WTC11 (cell line): Measurements from ENCODE around the gene OBSCN. TPM values are rescaled to one million over a fixed set of nuclear protein-coding genes. Genes with fewer than 3 reads are reported as not detected.

Experiments used
- ATAC-seq: fragments of 200-7000 bp; cut with Tn5 transposase; 2 replicates; pipeline ENCODE4 v1.10.0; 2021; ENCODE audit warnings: mild to moderate bottlenecking, moderate library complexity
- CTCF ChIA-PET: fragments of 300-600 bp; sonication (Branson Sonifier 250); formaldehyde crosslinking; loops from one replicate; lab custom pipeline; 2021; ENCODE audit warnings: antibody characterized with exemption; lab: Charles Lee
- POLR2A ChIA-PET: fragments of 350-600 bp; sonication (Branson Sonifier 250); formaldehyde crosslinking; loops from one replicate; lab custom pipeline; 2021; ENCODE audit warnings: antibody characterized with exemption; lab: Charles Lee
- DNase-seq: peaks from one replicate; pipeline ENCODE4 v3.0.0; 2021; ENCODE audit warnings: low spot score
- H3K27ac Mint-ChIP-seq: 2 replicates; pipeline ENCODE4 v1.8.0; 2021; ENCODE audit warnings: mixed read lengths
- H3K27me3 Mint-ChIP-seq: 2 replicates; pipeline ENCODE4 v1.8.0; 2021; ENCODE audit warnings: low read depth, mild to moderate bottlenecking, moderate library complexity, mixed read lengths
- H3K36me3 Mint-ChIP-seq: 2 replicates; pipeline ENCODE4 v1.8.0; 2021; ENCODE audit warnings: mixed read lengths
- H3K4me1 Mint-ChIP-seq: 2 replicates; pipeline ENCODE4 v1.8.0; 2022; ENCODE audit warnings: mixed read lengths
- H3K4me3 Mint-ChIP-seq: 2 replicates; pipeline ENCODE4 v1.8.0; 2021; ENCODE audit warnings: mild to moderate bottlenecking, moderate library complexity, mixed read lengths
- H3K9me3 Mint-ChIP-seq: 2 replicates; pipeline ENCODE4 v1.8.0; 2021; ENCODE audit warnings: mixed read lengths
- ARID4B ChIP-seq: sonication (generic); formaldehyde crosslinking; IDR thresholded peaks from 2 replicates; pipeline ENCODE4 v1.8.0; 2023; ENCODE audit warnings: missing genetic modification reagents, mild to moderate bottlenecking, borderline replicate concordance
- ATF1 ChIP-seq: sonication (generic); formaldehyde crosslinking; IDR thresholded peaks from 2 replicates; pipeline ENCODE4 v1.8.1; 2023; ENCODE audit warnings: mild to moderate bottlenecking, moderate library complexity, missing genetic modification reagents
- FOXK1 ChIP-seq: sonication (generic); formaldehyde crosslinking; IDR thresholded peaks from 2 replicates; pipeline ENCODE4 v1.8.0; 2022; ENCODE audit warnings: mild to moderate bottlenecking, moderate library complexity, missing genetic modification reagents
- GABPB1 ChIP-seq: sonication (generic); formaldehyde crosslinking; IDR thresholded peaks from 2 replicates; pipeline ENCODE4 v1.8.1; 2023; ENCODE audit warnings: mild to moderate bottlenecking, missing genetic modification reagents
- JUN ChIP-seq: sonication (generic); formaldehyde crosslinking; IDR thresholded peaks from 2 replicates; pipeline ENCODE4 v1.8.0; 2023; ENCODE audit warnings: mild to moderate bottlenecking, missing genetic modification reagents
- KAT7 ChIP-seq: sonication (generic); formaldehyde crosslinking; IDR thresholded peaks from 2 replicates; pipeline ENCODE4 v1.8.1; 2023; ENCODE audit warnings: missing genetic modification reagents, mild to moderate bottlenecking, borderline replicate concordance
- MLX ChIP-seq: sonication (generic); formaldehyde crosslinking; IDR thresholded peaks from 2 replicates; pipeline ENCODE4 v1.8.1; 2023; ENCODE audit warnings: mild to moderate bottlenecking, missing genetic modification reagents, moderate library complexity
- NR3C1 ChIP-seq: sonication (generic); formaldehyde crosslinking; conservative IDR thresholded peaks from 2 replicates; pipeline ENCODE4 v1.8.1; 2023; ENCODE audit warnings: low read depth, mild to moderate bottlenecking, missing genetic modification reagents
- PREB ChIP-seq: sonication (generic); formaldehyde crosslinking; IDR thresholded peaks from 2 replicates; pipeline ENCODE4 v1.8.1; 2022; ENCODE audit warnings: mild to moderate bottlenecking, missing genetic modification reagents, moderate library complexity, borderline replicate concordance
- PRRX2 ChIP-seq: fragments of 250-450 bp; sonication (Bioruptor Pico); IDR thresholded peaks from 2 replicates; pipeline ENCODE4 v1.8.0; 2021; ENCODE audit warnings: mild to moderate bottlenecking
- SMAD3 ChIP-seq: sonication (generic); formaldehyde crosslinking; IDR thresholded peaks from 2 replicates; pipeline ENCODE4 v1.8.0; 2022; ENCODE audit warnings: missing genetic modification reagents, mild to moderate bottlenecking, borderline replicate concordance
- SMAD4 ChIP-seq: sonication (generic); formaldehyde crosslinking; IDR thresholded peaks from 2 replicates; pipeline ENCODE4 v1.8.0; 2022; ENCODE audit warnings: mild to moderate bottlenecking, missing genetic modification reagents
- ZMAT4 ChIP-seq: fragments of 250-450 bp; sonication (Bioruptor Pico); IDR thresholded peaks from 2 replicates; pipeline ENCODE4 v1.9.0; 2021; ENCODE audit warnings: mild to moderate bottlenecking
- ZNF263 ChIP-seq: sonication (generic); formaldehyde crosslinking; IDR thresholded peaks from 2 replicates; pipeline ENCODE4 v1.8.1; 2022; ENCODE audit warnings: low read depth, mild to moderate bottlenecking, moderate library complexity, missing genetic modification reagents
- total RNA-seq: library from RNA; stranded (reverse); gene quantifications from 3 replicates; pipeline ENCODE4 v1.2.3, GENCODE V29; 2021
- TF ChIP-seq, protein P1 (sequence below): sonication (generic); formaldehyde crosslinking; IDR thresholded peaks from 2 replicates; pipeline ENCODE4 v1.8.1; 2022; ENCODE audit warnings: missing genetic modification reagents, borderline replicate concordance
- TF ChIP-seq, protein P2 (sequence below): fragments of 250-450 bp; sonication (Bioruptor Pico); conservative IDR thresholded peaks from 2 replicates; pipeline ENCODE4 v1.9.0; 2021; ENCODE audit warnings: mild to moderate bottlenecking

The OBSCN gene
- total RNA-seq, 1 experiment from 2014 or later: 38.8 TPM

GRCh38 chr1:228168563-228169270, 39.1 kb upstream of the OBSCN start (continued):
- TF ChIP-seq, protein P1, sequence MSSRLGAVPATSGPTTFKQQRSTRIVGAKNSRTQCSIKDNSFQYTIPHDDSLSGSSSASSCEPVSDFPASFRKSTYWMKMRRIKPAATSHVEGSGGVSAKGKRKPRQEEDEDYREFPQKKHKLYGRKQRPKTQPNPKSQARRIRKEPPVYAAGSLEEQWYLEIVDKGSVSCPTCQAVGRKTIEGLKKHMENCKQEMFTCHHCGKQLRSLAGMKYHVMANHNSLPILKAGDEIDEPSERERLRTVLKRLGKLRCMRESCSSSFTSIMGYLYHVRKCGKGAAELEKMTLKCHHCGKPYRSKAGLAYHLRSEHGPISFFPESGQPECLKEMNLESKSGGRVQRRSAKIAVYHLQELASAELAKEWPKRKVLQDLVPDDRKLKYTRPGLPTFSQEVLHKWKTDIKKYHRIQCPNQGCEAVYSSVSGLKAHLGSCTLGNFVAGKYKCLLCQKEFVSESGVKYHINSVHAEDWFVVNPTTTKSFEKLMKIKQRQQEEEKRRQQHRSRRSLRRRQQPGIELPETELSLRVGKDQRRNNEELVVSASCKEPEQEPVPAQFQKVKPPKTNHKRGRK (CRISPR knock-in tag): no peak
- TF ChIP-seq ATF1 (CRISPR knock-in tag) (no peak), SMAD4 (CRISPR knock-in tag) (no peak), PRRX2 (no peak), PREB (CRISPR knock-in tag) (no peak)
- TF ChIP-seq, protein P2, sequence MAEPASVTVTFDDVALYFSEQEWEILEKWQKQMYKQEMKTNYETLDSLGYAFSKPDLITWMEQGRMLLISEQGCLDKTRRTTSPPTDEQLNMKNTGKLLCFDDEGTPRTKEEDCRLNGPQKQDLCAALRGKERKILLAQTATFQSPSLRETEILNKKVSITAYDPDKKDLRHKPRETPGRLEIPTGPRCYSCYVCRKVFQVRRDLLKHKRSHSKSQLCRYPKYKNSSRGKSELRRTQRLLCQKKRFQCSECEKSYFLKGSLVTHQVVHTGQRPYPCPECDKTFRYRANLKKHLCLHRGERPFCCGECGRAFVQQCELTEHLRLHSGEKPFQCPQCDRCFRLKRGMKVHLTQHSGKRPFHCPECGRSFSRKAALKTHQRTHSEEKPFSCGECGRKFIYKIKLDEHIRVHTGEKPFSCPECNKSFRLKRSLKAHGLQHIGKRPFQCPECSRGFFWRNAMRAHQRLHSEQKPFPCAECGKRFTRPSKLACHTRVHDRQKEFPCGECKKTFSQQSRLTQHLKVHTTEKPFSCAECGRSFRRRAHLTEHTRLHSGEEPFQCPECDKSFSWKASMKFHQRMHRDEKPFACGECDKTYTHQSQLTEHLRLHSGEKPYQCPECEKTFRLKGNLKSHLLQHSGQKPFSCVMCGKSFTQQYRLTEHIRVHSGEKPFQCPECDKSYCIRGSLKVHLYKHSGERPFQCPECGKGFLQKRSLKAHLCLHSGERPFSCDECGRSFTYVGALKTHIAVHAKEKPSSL (CRISPR knock-in tag): no peak
- TF ChIP-seq, all 79 proteins: peak for 0

- ChIA-PET POLR2A (no interaction called here), CTCF (no interaction called here)
- no peak overlapping the region for H3K4me3 Mint-ChIP-seq
- DNase-seq (no peak), ATAC-seq (no peak)
- no peaks in the 10 kb centered on the region for H3K36me3 Mint-ChIP-seq
- peaks cover 8% of the 10 kb centered on the region; the same call in 1 of the 2 replicates for H3K4me1 Mint-ChIP-seq
- no peaks in the 10 kb centered on the region for H3K9me3 Mint-ChIP-seq
- H3K27ac Mint-ChIP-seq: no peak overlapping the region
- H3K27me3 Mint-ChIP-seq: no peaks in the 10 kb centered on the region
- TF ChIP-seq, protein P2 (CRISPR knock-in tag): no peak
- TF ChIP-seq ZNF263 (CRISPR knock-in tag) (no peak), SMAD3 (CRISPR knock-in tag) (no peak), MLX (CRISPR knock-in tag) (no peak), ARID4B (CRISPR knock-in tag) (no peak), KAT7 (CRISPR knock-in tag) (no peak), GABPB1 (CRISPR knock-in tag) (no peak), JUN (no peak), ZMAT4 (CRISPR knock-in tag) (no peak), NR3C1 (CRISPR knock-in tag) (no peak), FOXK1 (CRISPR knock-in tag) (no peak)
Observed at GRCh38 chr1:228169345-228169744, 38.5 kb upstream of the OBSCN start.
